Measurements from ENCODE around the gene FOXP1.

GRCh38 chr3:71228156-71228866 is 355.2 kb downstream of the FOXP1 start:
- no peak for TF ChIP-seq CTCF (IDR thresholded peaks at IDR 0.05)
- no peak for TF ChIP-seq EP300 (IDR thresholded peaks at IDR 0.05)

Data from esophagus muscularis mucosa (tissue), 3 donors.